Activated T-cell treated with anti-CD3 and anti-CD28 coated beads, Interleukin-2, amount 50 U/mL, for 48 hours (primary cell): ENCODE results near the gene TOM1L2.
"Not testable (repeated sequence)": the region's sequence is repeated elsewhere in the genome, so short reads cannot be mapped to it uniquely, and the experiment has no call there.

Experiments used
- DNase-seq, 2 experiments: peaks; one replicate each; pipeline ENCODE4 v3.0.0-alpha.2; 2020

TOM1L2 gene

DNA sequence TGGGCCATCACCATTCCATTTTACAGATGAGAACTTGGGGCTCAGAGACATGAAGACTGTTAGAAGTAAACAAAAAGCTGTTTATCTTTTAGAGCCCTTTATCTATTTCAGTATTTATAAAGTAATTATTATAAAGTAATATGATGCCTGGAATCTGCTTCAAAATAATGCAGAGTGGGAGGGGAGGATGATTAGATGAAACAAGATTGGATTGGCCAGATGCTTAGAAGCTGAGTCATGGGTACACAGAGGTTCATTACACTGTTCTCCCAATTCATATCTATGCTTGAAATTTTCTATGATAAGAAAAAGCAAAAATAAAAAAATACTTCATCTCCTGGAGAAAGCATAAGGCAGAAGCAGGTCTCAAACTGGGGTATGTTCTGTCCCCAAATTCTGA, 29.4 kb downstream of the TOM1L2 start:
- no peak for DNase-seq

DNA sequence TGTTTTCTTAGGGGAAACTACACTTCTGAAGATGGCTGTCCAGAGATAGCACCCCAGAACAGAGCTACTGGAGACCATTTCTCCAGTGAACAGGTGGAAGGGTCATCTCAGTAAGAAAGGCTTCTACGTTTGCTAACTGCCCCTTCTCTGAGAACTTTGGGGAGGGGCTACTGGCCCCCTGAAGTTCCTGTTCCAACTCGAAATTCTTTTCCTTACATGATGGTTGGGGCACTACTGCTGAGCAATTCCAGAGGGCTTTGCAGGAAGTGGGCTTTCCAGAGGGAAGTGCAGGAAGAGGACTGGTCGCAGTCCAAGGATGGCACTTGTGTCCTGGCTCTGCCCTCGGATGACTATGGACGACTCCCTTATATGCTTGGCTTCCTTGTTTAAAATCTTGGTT, 31.2 kb downstream of the TOM1L2 start:
- no peak for DNase-seq

DNA sequence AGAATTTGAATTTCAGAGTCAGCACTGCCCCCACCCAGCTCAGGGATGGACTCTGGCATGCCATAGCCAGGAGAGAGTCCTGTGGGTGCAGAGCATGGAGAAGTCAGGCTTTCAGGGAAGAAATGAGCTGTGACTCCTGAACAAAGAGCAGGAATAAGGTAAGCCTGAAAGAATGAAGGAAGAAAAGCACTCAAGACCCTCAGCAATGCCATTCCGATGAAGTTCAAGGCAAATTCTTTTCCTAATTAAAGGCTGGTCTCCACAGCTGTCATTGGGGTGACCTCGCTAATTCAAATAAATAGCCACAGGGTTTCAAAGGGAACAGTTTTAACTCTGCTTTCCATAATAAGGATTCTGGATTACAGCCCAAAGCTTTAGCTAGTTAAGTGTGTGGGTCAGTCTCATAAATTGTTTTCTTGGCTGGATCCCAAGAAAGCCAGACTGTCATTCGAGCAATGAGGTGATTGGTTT, 31.7 kb downstream of the TOM1L2 start:
- no peak for DNase-seq

DNA sequence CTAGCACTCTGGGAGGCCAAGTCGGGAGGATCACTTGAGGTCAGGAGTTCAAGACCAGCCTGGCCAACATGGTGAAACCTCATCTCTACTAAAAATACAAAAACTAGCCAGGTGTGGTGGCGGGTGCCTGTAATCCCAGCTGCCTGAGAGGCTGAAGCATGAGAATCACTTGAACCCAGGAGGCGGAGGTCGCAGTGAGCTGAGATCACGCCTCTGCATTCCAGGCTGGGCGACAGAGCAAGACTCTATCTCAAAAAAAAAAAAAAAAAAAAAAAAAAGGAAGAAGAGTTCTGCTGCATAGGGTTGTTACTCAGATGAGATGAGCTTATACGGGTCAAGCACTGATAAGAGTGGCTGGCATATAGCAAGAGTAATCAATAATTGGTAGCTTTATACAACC, 32.3 kb downstream of the TOM1L2 start:
- not testable (repeated sequence) for DNase-seq

DNA sequence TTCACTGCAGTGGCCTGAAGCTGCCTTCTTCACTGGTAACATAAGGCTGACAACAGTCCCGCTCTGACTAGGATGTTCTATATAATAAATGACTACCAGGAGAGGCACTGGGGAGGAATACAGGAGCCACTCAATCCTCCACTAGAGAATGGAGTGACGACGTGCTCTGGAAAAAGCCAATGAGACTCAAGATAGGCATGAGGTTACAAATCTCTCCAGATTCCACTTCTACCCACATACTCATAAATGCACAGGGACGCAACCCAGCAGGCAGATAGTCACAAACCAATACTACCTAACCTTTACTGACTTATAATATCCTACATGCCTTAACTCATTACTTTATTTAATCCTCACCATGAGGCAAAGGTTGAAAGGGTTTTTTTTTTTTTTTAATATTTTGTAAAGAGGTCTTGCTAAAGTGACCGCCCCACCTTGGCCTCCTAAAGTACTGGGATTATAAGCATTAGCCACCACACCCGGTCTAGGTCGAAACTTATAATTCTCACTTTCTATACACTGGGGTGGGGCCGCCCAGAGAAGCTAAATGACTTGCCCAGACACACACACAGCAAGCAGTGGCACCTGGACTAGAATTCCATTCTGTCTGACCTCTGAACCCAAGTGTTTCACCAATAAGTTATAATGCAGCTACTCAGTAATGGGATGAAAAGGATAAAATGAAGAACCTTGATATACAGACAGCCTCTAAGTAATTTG, 33.7 kb downstream of the TOM1L2 start:
- no peak for DNase-seq

DNA sequence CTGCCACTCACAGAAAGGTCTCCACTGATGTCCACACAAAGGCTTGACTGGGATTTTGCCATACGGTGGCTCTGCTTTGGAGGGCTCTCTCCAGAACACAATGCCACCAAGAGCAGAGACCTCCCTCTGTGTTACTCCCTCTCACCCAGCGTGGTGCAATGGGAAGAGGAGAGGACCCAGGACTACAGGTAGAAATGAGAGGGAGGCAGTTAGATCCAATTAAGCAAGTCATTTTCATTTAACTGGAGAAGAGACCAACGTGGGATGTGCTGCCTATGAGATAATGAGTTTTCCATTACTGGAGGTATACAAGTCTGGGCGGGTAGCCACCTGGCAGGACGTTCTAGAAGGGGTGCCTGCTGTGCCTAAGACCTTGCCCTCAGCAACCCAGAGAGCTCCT, 34.2 kb downstream of the TOM1L2 start:
- no peak for DNase-seq

DNA sequence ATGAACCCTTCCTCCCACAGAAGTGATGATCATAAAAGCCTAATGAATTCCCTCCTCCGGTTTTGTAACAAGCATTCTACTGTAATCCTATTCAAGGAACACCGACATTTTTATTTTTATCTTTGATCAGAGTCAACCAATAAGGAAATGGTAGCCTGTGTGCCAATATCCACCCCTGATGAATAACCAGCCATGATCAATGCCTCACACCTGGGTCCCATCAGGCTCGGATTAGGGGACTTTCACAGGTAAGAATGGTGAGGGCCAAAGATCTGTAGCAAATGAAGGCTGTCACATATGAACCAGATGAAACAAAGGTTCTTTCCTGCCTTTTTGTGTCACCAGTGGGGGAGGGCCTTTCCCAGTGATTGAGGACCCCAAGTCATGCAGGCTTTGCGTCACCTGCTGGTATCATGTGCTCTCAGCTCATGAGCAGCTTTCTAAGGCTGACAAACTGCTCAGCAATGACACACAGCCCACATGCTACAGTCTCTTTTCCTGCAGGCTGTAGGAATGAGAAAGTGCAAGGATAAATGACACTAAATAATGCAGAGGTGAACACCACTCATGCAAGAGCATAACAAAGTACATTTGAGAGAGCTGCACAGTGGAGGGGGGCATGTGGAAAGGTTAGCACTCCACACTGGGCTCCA, 34.9 kb downstream of the TOM1L2 start:
- DNase-seq: no peak

DNA sequence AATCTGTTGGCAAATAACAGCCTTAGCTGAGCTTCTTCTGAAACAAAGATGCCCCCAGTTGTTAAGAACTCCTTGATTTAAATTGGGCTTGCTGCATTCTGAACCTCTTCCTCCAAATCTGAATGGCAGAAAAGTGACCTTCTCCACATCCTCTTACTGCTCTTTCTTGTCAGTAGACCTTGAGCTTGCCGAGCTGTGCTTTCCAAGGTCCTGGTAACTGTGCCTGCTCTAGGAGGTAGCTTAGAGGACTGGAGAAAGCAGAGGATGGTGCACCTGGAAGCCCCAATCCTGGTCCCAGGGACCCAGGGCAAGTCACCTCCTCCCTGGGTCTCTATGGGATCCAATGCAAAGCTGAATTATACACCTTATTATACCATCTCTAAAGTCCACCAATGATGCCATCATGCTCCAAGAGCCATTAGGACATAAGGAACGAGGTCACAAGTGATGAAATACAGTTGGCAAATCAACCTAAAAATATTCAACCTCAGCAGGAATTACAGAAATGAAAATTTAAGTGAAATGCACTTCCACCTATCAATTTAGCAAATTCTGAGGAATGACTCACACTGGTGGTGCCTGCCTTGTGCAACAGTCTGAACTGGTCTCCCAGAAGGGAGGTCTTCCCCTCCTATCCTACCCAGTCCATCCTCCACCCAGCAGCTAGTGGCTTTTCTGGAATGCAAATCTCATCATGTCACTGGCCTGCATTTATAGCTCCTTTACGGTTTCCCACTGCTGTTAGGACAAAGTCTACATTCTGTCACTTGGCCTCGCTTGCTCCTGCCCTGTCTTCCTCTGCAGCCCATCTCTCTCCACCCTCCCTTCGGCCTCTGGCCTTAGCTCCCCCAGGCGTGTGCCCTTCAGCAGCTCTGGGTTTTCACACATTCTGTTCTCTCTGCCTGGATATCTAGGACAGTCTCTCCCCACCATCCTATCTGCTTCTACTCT, 36.6 kb downstream of the TOM1L2 start:
- DNase-seq: no peak

DNA sequence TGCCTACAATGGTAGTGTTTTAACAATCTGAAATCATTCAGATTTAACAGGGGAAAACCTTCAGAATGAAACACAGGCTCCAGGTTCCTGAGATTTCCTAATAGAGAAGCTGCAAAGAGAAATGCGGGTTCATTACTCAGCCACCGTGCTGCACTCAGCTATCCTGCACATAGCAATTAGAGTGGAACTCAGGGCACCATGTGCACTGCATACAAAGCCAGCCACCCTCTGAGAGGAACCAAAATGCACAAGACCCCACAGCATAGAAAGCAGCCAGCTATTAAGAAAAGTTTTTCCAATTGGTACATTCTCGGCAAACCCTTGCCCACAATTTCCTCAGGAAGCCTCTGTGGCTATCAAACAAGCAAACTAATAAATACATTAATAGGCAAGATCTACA, 37.4 kb downstream of the TOM1L2 start:
- DNase-seq: no peak

DNA sequence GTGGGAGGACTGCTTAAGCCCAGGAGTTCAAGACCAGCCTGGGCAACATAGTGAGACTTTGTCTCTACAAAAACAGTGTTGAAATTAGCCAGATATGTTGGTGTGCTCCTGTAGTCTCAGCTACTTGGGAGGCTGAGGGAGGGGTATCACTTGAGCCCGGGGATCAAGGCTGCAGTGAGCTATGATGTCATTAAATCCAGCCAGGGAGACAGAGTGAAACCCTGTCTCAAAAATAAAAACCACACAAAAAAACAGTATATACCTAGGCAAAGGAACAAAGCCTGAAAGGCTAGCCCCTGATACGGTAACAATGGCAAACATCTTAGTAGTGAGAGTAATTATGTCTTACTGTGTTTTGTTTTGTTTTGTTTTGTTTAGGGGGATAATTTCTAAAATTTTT, 38.0 kb downstream of the TOM1L2 start:
- no peak for DNase-seq

DNA sequence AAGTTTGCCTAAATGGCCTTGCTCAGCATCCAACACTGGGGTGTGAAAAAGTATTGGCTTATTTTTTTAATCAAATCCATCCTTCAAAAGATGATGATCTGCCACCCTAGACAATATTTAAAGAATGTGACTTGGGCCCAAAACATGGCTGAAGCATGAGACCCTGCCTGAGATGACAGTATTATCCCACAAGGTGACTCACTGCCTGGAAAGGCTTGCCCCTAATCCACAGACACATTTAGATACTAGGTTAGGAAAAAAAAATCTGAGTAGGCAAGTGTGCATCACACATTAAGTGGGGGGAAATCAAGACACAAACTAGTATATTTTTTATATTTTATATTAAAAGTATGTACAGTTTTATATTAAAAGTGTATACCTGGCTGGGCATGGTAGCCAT, 38.4 kb downstream of the TOM1L2 start:
- no peak for DNase-seq

DNA sequence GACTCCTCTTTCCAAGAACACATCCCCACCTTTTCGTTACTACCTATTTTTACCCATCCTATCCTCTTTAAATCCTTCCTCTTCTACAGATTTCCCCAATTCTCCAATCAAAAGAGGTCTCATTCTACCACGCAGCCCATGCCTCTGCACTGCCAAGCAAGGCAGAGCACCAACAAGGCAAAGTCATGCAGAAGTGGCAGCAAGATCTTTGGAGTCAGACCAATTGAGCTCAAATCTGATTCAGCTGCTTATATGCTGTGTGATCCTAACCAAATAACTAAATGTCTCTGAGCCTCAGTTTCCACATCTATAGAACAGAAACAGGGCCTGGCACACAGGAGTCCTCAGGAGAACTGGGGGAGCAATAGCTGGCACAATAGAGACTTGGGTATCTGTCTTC, 41.0 kb downstream of the TOM1L2 start:
- DNase-seq: no peak

DNA sequence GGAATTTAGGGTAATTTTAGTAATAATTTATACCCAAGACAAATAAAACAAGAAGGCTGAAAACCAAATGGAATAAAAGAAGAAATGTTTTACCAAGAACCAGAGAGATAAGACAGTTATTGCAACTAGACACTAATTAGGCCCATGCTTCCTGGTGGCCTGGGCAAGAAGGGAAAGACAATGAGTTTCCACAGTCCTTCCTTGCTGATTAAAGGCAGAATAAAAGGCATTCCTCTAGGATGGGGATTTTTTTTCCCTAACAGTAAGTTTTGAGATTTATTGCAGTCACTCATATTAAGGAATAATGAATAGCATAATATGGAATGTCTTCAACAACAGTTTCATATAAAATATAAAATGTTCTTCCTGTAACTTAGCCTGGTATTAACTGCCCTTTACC, 41.5 kb downstream of the TOM1L2 start:
- DNase-seq: no peak

DNA sequence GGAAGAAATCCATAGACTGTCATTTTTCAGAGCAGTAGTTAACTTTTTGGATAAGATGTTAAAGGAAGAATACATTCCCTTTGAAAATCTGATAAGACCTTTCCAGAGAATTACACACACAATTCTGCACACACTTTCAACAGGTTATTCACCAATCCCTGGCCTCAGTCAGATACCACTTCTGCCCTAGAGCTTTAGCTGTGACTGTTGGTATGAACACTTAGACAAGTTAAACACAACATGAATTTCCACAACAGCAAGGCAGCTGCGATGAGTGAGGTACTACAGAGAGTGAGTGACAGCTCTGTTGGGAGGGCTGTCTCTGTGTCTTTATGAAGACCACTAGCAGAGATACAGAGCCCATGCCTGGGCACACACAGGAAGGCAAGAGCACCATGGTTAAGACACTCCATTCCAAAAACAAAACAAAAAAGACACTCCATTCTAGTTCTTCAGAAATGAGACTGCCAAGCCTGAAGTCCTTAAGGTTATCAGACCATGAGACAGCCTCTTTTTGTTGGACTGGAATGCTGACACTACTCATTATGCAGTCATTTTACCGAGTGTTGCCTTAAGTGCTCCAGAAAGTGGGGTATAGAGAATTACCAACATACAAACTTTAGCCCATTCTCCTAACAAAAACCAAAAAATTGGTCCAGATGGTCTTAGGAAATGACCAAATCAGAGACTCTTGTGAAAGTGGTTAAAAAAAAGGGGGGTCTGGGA, 42.4 kb downstream of the TOM1L2 start:
- no peak for DNase-seq

DNA sequence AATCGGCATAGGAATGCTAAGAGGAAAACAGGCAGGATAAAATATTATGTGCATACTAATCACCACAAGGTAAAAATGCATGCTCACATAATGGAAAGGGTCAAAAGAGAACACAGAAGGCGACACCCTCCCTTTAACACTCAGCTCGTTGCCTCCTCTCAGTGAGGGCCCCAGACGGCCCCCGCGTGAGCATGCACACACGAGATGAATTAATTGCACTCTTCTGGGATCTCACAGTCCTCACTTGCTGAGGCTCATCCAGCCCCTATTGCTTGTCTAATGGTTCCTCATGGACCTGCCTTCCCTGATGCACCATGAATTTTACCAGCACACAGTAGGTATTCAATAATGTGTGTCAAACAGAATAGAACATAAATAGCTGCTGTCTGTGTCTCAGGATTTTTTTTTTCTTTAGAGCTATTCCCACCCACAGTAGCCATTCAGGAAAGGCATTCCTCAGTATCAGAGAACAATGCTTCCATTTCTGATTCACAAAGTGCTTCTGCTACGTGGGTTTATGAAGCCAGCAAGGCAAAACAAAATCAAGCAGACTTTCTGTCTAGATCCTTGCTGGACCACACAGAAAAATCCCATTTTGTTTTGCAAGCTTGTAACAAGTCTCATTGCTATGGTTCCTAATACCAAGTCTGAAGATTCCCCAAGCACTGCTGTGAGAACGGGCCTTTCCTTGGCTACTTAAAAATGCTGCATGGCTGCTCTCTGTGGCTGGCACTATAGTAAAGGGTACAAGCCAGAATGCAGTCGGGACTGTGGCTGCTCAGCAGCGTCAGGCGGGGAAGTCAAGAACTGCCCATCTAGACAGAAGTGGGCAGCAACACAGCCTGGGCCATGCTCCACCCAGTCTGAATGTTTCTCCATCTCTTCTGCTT, 43.6 kb downstream of the TOM1L2 start:
- DNase-seq: no peak

DNA sequence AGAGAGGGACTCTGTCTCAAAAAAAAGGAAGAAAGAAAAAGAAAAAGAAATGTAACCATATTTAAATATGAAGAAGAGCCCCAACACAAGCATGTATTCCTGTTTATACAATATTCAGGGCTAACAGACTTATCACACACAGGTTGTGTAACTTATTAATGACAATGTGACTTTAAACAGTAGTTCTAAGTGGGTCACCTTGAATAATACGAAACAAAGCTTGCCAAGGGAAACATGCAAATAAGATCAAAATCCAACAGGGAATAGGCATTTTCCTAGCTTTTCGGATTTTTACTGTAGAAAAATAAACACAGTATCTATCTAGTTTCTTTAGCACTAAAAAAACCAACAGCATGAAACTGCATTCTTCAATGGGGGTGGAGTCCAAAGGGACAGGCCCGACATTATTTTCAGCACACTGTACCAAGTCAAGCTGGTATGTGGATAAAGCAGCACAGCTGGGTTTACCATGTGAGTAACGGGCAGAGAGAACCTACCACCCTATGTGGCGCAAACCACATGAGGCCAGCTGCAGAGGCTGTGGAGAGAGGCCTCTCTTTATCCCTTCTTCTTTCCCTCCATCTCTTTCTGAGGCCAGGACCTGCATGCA, 45.3 kb downstream of the TOM1L2 start:
- DNase-seq: no peak

DNA sequence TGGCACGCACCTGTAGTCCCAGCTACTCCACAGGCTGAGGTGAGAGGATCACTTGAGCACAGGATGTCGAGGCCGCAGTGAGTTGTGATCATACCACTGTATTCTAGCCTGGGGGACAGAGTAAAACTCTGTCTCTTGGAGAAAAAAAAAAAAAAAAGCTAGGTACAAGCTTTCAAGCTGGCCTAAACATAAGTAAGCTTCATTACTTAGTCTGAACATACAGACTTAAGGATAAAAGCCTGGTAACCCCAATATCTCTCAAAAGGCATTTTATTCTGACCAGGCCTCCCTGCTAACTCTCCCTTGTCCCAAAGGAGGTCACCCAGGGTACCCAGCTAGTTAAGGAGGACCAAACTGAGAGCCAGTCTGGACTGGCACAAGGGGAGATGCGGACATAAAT, 46.2 kb downstream of the TOM1L2 start:
- DNase-seq: no peak

DNA sequence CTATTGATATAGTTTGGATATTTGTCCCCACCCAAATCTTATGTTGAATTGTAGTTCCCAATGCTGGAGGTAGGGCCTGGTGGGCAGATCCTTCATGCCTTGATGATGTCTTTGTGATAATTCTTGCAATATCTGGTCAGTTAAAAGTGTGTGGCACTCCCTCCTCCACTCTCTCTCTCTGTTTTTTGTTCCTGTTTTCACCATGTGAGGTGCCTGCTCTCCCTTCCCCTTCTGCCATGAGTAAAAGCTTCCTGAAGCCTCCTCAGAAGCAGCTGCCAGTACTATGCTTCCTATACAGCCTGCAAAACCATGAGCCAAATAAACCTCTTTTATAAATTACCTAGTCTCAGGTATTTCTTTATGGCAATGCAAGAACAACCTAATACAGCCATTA, 47.3 kb downstream of the TOM1L2 start:
- no peak for DNase-seq

DNA sequence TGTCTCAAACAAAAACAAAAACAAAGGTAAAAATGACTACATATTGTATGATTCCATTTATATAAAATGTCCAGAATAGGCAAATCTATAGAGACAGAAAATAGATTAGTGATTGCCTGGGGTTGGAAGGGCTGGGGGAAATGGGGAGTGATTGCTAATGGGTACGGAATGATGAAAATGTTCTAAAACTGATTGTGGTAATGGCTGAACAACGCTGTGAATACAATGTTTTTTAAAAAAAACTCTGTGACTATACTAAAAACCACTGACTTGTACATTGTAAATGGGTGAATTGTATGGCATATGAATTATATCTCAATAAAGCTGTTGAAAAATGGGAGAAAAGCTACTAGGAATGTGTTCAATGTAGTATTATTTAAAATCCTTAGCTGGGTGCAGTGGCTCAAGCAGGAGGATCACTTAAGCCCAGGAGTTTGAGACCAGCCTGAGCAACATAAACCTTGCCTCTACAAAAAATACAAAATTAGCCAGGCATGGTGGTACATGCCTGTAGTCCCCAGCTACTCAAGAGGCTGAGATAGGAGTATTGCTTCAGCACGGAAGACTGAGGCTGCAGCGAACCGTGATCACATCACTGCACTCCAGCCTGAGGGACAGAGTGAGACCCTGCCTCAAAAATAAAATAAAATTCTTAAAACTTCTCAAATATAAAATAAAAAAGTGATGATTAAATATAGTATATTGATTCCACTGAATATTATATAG, 47.9 kb downstream of the TOM1L2 start:
- DNase-seq: no peak

DNA sequence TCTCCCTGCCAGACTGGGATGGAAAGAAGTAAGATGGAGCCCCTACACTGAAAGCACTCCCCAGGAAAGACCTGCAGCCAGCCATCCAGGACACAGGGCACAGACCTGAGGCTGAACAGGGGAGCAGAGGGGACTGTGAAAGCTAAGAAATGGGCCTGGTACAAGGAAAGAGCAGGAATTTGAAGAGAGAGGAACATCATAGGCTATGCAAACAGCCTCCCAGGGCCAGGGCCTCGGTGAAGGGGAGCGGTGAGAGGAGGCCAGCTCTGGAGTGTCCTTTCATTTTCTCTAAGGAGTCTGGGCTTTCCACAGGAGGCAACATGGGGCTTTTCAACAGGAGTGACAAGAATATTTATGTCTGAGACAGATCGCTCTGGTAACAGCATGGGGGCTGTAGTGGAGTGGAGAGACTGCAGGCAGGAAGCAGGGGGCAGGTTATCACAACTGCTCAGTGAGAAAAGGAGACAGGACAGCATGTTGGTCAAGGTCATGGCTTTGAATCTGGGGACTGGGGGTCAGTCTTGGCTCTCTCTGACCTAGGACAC, 50.1 kb downstream of the TOM1L2 start:
- DNase-seq: no peak
